H9 (cell line): ENCODE data around the gene CALHM5. TPM values are rescaled to one million over a fixed set of nuclear protein-coding genes. Genes with fewer than 3 reads are reported as not detected.

ENCODE experiments used
- DNase-seq: peaks from one replicate; pipeline ENCODE4 v3.0.0-alpha.2; 2017
- H2AFZ ChIP-seq: one replicate; pipeline ENCODE4 v1.6.1; 2013; ENCODE audit warnings: mild to moderate bottlenecking, low read length, control low read depth, moderate library complexity
- H2AK5ac ChIP-seq: 2 replicates; pipeline ENCODE4 v1.6.1; 2013; ENCODE audit warnings: low read length, control low read depth, mixed read lengths; ENCODE audit not compliant: insufficient read length
- H2BK120ac ChIP-seq: one replicate; pipeline ENCODE4 v1.6.1; 2013; ENCODE audit warnings: low read depth, mild to moderate bottlenecking, low read length, control low read depth, inconsistent platforms; ENCODE audit not compliant: poor library complexity, severe bottlenecking
- H2BK12ac ChIP-seq: 2 replicates; pipeline ENCODE4 v1.6.1; 2013; ENCODE audit warnings: low read length, control low read depth, mixed read lengths, low read depth; ENCODE audit not compliant: insufficient read length
- H2BK15ac ChIP-seq: 2 replicates; pipeline ENCODE4 v1.6.1; 2013; ENCODE audit warnings: low read depth, low read length, control low read depth
- H2BK20ac ChIP-seq: one replicate; pipeline ENCODE4 v1.6.1; 2013; ENCODE audit warnings: low read depth, mild to moderate bottlenecking, low read length, control low read depth, inconsistent platforms; ENCODE audit not compliant: poor library complexity, severe bottlenecking
- H2BK5ac ChIP-seq: 2 replicates; pipeline ENCODE4 v1.6.1; 2013; ENCODE audit warnings: low read length, control low read depth, mixed read lengths; ENCODE audit not compliant: insufficient read length
- H3K14ac ChIP-seq: 2 replicates; pipeline ENCODE4 v1.6.1; 2013; ENCODE audit warnings: low read length, control low read depth; ENCODE audit not compliant: insufficient read depth
- H3K18ac ChIP-seq: 2 replicates; pipeline ENCODE4 v1.6.1; 2013; ENCODE audit warnings: low read depth, mild to moderate bottlenecking, mixed read lengths, low read length, control low read depth; ENCODE audit not compliant: insufficient read length
- H3K23ac ChIP-seq: 2 replicates; pipeline ENCODE4 v1.6.1; 2013; ENCODE audit warnings: low read length, control low read depth, mixed read lengths, low read depth; ENCODE audit not compliant: insufficient read length
- H3K23me2 ChIP-seq: 2 replicates; pipeline ENCODE4 v1.6.1; 2013; ENCODE audit warnings: low read depth, mild to moderate bottlenecking, mixed read lengths, low read length, control low read depth; ENCODE audit not compliant: insufficient read length, poor library complexity, severe bottlenecking
- H3K27ac ChIP-seq: 2 replicates; pipeline ENCODE4 v1.5.1; 2013; ENCODE audit warnings: low read length, control low read depth, mixed read lengths, low read depth; ENCODE audit not compliant: insufficient read length
- H3K27me3 ChIP-seq: 2 replicates; pipeline ENCODE4 v1.6.1; 2013; ENCODE audit warnings: low read length, control low read depth, inconsistent platforms; ENCODE audit not compliant: insufficient read depth
- H3K4ac ChIP-seq: 2 replicates; pipeline ENCODE4 v1.6.1; 2013; ENCODE audit warnings: low read depth, mild to moderate bottlenecking, control low read depth, inconsistent platforms, low read length, moderate library complexity
- H3K4me1 ChIP-seq: 2 replicates; pipeline ENCODE4 v1.6.1; 2013; ENCODE audit warnings: low read length, control low read depth, inconsistent platforms; ENCODE audit not compliant: insufficient read depth
- H3K4me2 ChIP-seq: 2 replicates; pipeline ENCODE4 v1.6.1; 2013; ENCODE audit warnings: low read length, control low read depth, mixed read lengths; ENCODE audit not compliant: insufficient read length, insufficient read depth
- H3K56ac ChIP-seq: 2 replicates; pipeline ENCODE4 v1.6.1; 2013; ENCODE audit warnings: low read depth, mild to moderate bottlenecking, mixed read lengths, low read length, control low read depth; ENCODE audit not compliant: insufficient read length
- H3K79me1 ChIP-seq: 2 replicates; pipeline ENCODE4 v1.6.1; 2013; ENCODE audit warnings: low read depth, mild to moderate bottlenecking, moderate library complexity, low read length, control low read depth, inconsistent platforms; ENCODE audit not compliant: insufficient read depth, poor library complexity, severe bottlenecking
- H3K79me2 ChIP-seq: 2 replicates; pipeline ENCODE4 v1.6.1; 2013; ENCODE audit warnings: low read length, control low read depth, inconsistent platforms; ENCODE audit not compliant: insufficient read depth
- H3K9ac ChIP-seq: 2 replicates; pipeline ENCODE4 v1.6.1; 2013; ENCODE audit warnings: low read length, control low read depth, mixed read lengths; ENCODE audit not compliant: insufficient read length; ENCODE audit errors: extremely low read depth
- H3K9me3 ChIP-seq: one replicate; pipeline ENCODE4 v1.6.1; 2013; ENCODE audit warnings: low read depth, low read length, inconsistent platforms; ENCODE audit not compliant: control insufficient read depth
- H3T11ph ChIP-seq: one replicate; pipeline ENCODE4 v1.6.1; 2013; ENCODE audit warnings: mild to moderate bottlenecking, low read length, control low read depth, inconsistent platforms
- H4K20me1 ChIP-seq: one replicate; pipeline ENCODE4 v1.6.1; 2013; ENCODE audit not compliant: control insufficient read depth, insufficient read length, insufficient read depth
- H4K5ac ChIP-seq: 2 replicates; pipeline ENCODE4 v1.6.1; 2013; ENCODE audit warnings: low read depth, mild to moderate bottlenecking, mixed read lengths, low read length, control low read depth; ENCODE audit not compliant: insufficient read length
- H4K8ac ChIP-seq: replicated peaks from 2 replicates; pipeline ENCODE4 v1.6.1; 2013; ENCODE audit warnings: low read length, control low read depth, mixed read lengths, low read depth; ENCODE audit not compliant: insufficient read length
- H4K91ac ChIP-seq: 2 replicates; pipeline ENCODE4 v1.6.1; 2013; ENCODE audit warnings: low read depth, mild to moderate bottlenecking, moderate library complexity, mixed read lengths, low read length, control low read depth; ENCODE audit not compliant: insufficient read length
- H3K27ac Mint-ChIP-seq, 3 experiments: 2 replicates in 2 of 3; 3 replicates in 1 of 3; pipeline ENCODE4 v1.8.0; 2020 to 2021; ENCODE audit warnings: mixed read lengths in 3 of 3, mild to moderate bottlenecking in 1 of 3, moderate library complexity in 1 of 3
- H3K27me3 Mint-ChIP-seq: 2 replicates; pipeline ENCODE4 v1.8.0; 2021; ENCODE audit warnings: low read depth, mild to moderate bottlenecking, moderate library complexity, mixed read lengths
- H3K36me3 Mint-ChIP-seq, 3 experiments: 2 replicates in 2 of 3; 3 replicates in 1 of 3; pipeline ENCODE4 v1.8.0; 2020 to 2021; ENCODE audit warnings: low read depth in 3 of 3, mixed read lengths in 3 of 3; ENCODE audit not compliant: insufficient read depth in 1 of 3
- H3K4me1 Mint-ChIP-seq, 2 experiments: 2 replicates each; pipeline ENCODE4 v1.8.0; 2020; ENCODE audit warnings: mixed read lengths in 2 of 2
- H3K4me3 Mint-ChIP-seq, 2 experiments: 2 replicates in 1 of 2; 3 replicates in 1 of 2; pipeline ENCODE4 v1.8.0; 2020 to 2021; ENCODE audit warnings: mild to moderate bottlenecking in 2 of 2, mixed read lengths in 2 of 2, moderate library complexity in 1 of 2
- H3K9me3 Mint-ChIP-seq, 2 experiments: 2 replicates in 1 of 2; 3 replicates in 1 of 2; pipeline ENCODE4 v1.8.0; 2020; ENCODE audit warnings: mild to moderate bottlenecking in 2 of 2, mixed read lengths in 2 of 2, moderate library complexity in 1 of 2
- CTCF ChIP-seq: fragments of 200-600 bp; sonication (generic); conservative IDR thresholded peaks from 3 replicates; pipeline ENCODE4 v1.8.0; 2021; ENCODE audit warnings: antibody characterized with exemption, mild to moderate bottlenecking
- WGBS: extraction: QIAGEN DNeasy Blood & Tissue Kit; methylation state at CpG from one replicate; pipeline ENCODE4 v1.1.7; 2013; ENCODE audit warnings: missing lambda C conversion rate, low lambda C conversion rate, mixed read lengths; ENCODE audit not compliant: insufficient read length; ENCODE audit errors: extremely low coverage; 5-methylcytosine and 5-hydroxymethylcytosine counted together
- total RNA-seq: library from RNA; stranded (reverse); gene quantifications from 2 replicates; pipeline ENCODE4 v1.2.1, GENCODE V29; 2021

The CALHM5 gene
- total RNA-seq, 1 experiment from 2014 or later: 0.09 TPM

GRCh38 chr6:116528133-116528532 is 16.7 kb downstream of the CALHM5 start:
- Histone ChIP-seq H4K8ac (no peak overlapping the region), H3K4ac (no peak overlapping the region), H3K27me3 (no peaks in the 10 kb centered on the region), H3K27ac (no peak overlapping the region), H3K18ac (no peak overlapping the region), H3K14ac (no peak overlapping the region), H3K4me2 (no peak overlapping the region), H3K4me1 (peaks cover 8% of the 10 kb centered on the region; the same call in 1 of the 2 replicates), H3K56ac (no peak overlapping the region), H2BK15ac (no peak overlapping the region), H4K91ac (no peak overlapping the region), H2BK120ac (no peak overlapping the region), H4K5ac (no peak overlapping the region), H2BK5ac (no peak overlapping the region), H3K23ac (no peak overlapping the region), H3K79me2 (no peaks in the 10 kb centered on the region), H3K9me3 (no peaks in the 10 kb centered on the region), H3K9ac (no peak overlapping the region), H3K23me2 (no peaks in the 10 kb centered on the region), H4K20me1 (no peaks in the 10 kb centered on the region), H2AFZ (no peak overlapping the region), H2BK20ac (no peak overlapping the region), H2BK12ac (no peak overlapping the region), H2AK5ac (no peak overlapping the region), H3T11ph (no peak overlapping the region), H3K79me1 (no peaks in the 10 kb centered on the region)
- Mint-ChIP-seq H3K9me3 (no peaks in the 10 kb centered on the region), H3K27me3 (no peaks in the 10 kb centered on the region), H3K4me3 (no peak overlapping the region), H3K4me1 (peaks cover 34 to 42% of the 10 kb centered on the region in 2 experiments), H3K27ac (no peak overlapping the region), H3K36me3 (no peaks in the 10 kb centered on the region)
- no peak for TF ChIP-seq CTCF
- DNase-seq: no peak
- no CpG with 5 or more reads among the region's 1 CpG for WGBS
